H1 (cell line): Measurements from ENCODE around the gene BPHL.

Experiments used
- ATF3 ChIP-seq: IDR thresholded peaks from 2 replicates; pipeline ENCODE4 v1.6.1; 2011; ENCODE audit warnings: low read depth, mild to moderate bottlenecking, low read length; ENCODE audit not compliant: insufficient read depth
- CHD2 ChIP-seq: IDR thresholded peaks from 2 replicates; pipeline ENCODE4 v1.6.1; 2012; ENCODE audit warnings: low read length, improper control_type of control experiment
- CTCF ChIP-seq, 3 experiments: IDR thresholded peaks; 1 replicate in 2 of 3; 2 replicates in 1 of 3; pipeline versions ENCODE4 v1.5.1 to v1.6.1; 2011; ENCODE audit warnings: low read length in 3 of 3, mild to moderate bottlenecking in 3 of 3, inconsistent platforms in 2 of 3, low read depth in 1 of 3, moderate library complexity in 1 of 3; ENCODE audit not compliant: insufficient read depth in 1 of 3; ENCODE audit errors: control extremely low read depth in 1 of 3
- EZH2 ChIP-seq: fragments of 200-600 bp; sonication (generic); IDR thresholded peaks from 2 replicates; pipeline ENCODE4 v1.7.1; 2012; ENCODE audit warnings: low read depth, mild to moderate bottlenecking, moderate library complexity, low read length, inconsistent platforms; ENCODE audit not compliant: severe bottlenecking
- JUN ChIP-seq: IDR thresholded peaks from 2 replicates; pipeline ENCODE4 v1.6.1; 2011; ENCODE audit warnings: low read depth, mild to moderate bottlenecking, improper control_type of control experiment, low read length
- MAFK ChIP-seq: IDR thresholded peaks from 2 replicates; pipeline ENCODE4 v1.6.1; 2012; ENCODE audit warnings: low read depth, mild to moderate bottlenecking, improper control_type of control experiment, low read length
- POLR2A ChIP-seq, 2 experiments: IDR thresholded peaks; 1 replicate in 1 of 2; 2 replicates in 1 of 2; pipeline ENCODE4 v1.6.1; 2011; ENCODE audit warnings: low read depth in 2 of 2, low read length in 2 of 2, mild to moderate bottlenecking in 2 of 2; ENCODE audit errors: control extremely low read depth in 1 of 2
- POLR2AphosphoS5 ChIP-seq: IDR thresholded peaks from 2 replicates; pipeline ENCODE4 v1.6.1; 2011; ENCODE audit warnings: low read depth, low read length
- SIN3A ChIP-seq, 2 experiments: IDR thresholded peaks in 1 of 2; conservative IDR thresholded peaks in 1 of 2; 2 replicates each; pipeline ENCODE4 v1.6.1; 2011 to 2012; ENCODE audit warnings: low read length in 2 of 2, improper control_type of control experiment in 1 of 2, low read depth in 1 of 2, mild to moderate bottlenecking in 1 of 2
- SIX5 ChIP-seq: IDR thresholded peaks from 2 replicates; pipeline ENCODE4 v1.6.1; 2011; ENCODE audit warnings: mild to moderate bottlenecking, low read depth, low read length
- SRF ChIP-seq: IDR thresholded peaks from 2 replicates; pipeline ENCODE4 v1.6.1; 2011; ENCODE audit warnings: mild to moderate bottlenecking, low read depth, low read length, moderate library complexity
- ZNF274 ChIP-seq: IDR thresholded peaks from 2 replicates; pipeline ENCODE4 v1.7.0; 2012; ENCODE audit warnings: low read length, borderline replicate concordance; ENCODE audit errors: extremely low read depth

- no peak for TF ChIP-seq JUN
- no peak for TF ChIP-seq SRF
- TF ChIP-seq CHD2 = no peak
- no peak for TF ChIP-seq MAFK
- TF ChIP-seq ZNF274 = no peak
- TF ChIP-seq CTCF (IDR thresholded peaks at IDR 0.05; ENCODE audit: control extremely low read depth in 1 of 3, insufficient read depth in 1 of 3, low read depth in 1 of 3, low read length in 3 of 3) = no peak
- TF ChIP-seq SIX5 = no peak
- no peak for TF ChIP-seq ATF3
- TF ChIP-seq EZH2 = no peak
- TF ChIP-seq POLR2AphosphoS5 = no peak
- TF ChIP-seq SIN3A (conservative IDR thresholded peaks at IDR 0.05 in 1 of 2, IDR thresholded peaks at IDR 0.05 in 1 of 2; ENCODE audit: low read depth in 1 of 2, low read length in 2 of 2) = no peak
- TF ChIP-seq POLR2A (IDR thresholded peaks at IDR 0.05; ENCODE audit: control extremely low read depth in 1 of 2, low read depth in 2 of 2, low read length in 2 of 2) = no peak
Measured at GRCh38 chr6:3135668-3136291, 17.3 kb downstream of the BPHL start.
